Breast epithelium (tissue), 3 donors: ENCODE results near the gene CRAMP1.
A peak's percentile ranks its signal among the peaks of the same experiment; 100 is the strongest.

Source experiments
- POLR2A ChIP-seq: fragments of 450-650 bp; IDR thresholded peaks from one replicate; pipeline ENCODE4 v1.6.1; 2016; ENCODE audit warnings: antibody characterized with exemption, mild to moderate bottlenecking, moderate library complexity
- POLR2AphosphoS5 ChIP-seq, 3 donors: sonication (generic); formaldehyde crosslinking; IDR thresholded peaks; one replicate each; pipeline ENCODE4 v1.6.1; 2017; ENCODE audit warnings: antibody characterized with exemption in 3 of 3
- TF ChIP-seq, protein P1 (sequence below), 3 donors: fragments of 450-650 bp; IDR thresholded peaks; one replicate each; pipeline ENCODE4 v1.5.1; 2016 to 2017; ENCODE audit warnings: antibody characterized with exemption in 3 of 3, mild to moderate bottlenecking in 3 of 3, moderate library complexity in 3 of 3

DNA sequence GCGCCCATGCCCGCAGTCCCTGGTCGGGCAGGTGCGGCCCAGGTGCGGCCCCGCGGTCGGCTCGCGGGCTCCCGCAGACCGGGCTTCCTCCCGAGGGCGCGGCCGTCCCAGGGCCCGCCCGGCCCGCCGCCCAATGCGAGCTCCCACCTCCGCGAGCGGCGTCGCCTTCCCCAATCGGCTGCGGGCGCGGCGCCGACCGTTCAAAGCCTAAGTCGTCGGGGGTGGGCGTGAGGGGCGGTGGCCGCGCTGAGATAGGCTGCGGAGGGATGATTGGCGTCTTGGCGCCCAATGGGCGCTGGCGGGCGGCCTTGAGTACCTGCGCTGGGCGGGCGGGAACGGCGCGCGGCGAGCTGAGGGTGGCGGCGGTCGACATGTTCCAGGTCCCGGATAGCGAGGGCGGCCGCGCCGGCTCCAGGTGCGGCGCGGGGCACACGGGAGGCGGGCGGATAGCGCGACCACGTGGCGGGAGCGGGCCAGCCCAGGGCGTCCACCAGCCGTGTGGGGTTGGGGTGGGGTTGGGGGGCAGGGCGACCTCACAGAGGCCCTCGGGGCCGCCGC is 65.9 kb downstream of the CRAMP1 start, which contains the start of gene JPT2:
- TF ChIP-seq, protein P1, sequence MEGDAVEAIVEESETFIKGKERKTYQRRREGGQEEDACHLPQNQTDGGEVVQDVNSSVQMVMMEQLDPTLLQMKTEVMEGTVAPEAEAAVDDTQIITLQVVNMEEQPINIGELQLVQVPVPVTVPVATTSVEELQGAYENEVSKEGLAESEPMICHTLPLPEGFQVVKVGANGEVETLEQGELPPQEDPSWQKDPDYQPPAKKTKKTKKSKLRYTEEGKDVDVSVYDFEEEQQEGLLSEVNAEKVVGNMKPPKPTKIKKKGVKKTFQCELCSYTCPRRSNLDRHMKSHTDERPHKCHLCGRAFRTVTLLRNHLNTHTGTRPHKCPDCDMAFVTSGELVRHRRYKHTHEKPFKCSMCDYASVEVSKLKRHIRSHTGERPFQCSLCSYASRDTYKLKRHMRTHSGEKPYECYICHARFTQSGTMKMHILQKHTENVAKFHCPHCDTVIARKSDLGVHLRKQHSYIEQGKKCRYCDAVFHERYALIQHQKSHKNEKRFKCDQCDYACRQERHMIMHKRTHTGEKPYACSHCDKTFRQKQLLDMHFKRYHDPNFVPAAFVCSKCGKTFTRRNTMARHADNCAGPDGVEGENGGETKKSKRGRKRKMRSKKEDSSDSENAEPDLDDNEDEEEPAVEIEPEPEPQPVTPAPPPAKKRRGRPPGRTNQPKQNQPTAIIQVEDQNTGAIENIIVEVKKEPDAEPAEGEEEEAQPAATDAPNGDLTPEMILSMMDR (IDR thresholded peaks at IDR 0.05) = no peak
- TF ChIP-seq POLR2A (no peak), POLR2AphosphoS5 (IDR thresholded peaks at IDR 0.05) (peak; percentile 40 to 75 (median 65))
